ENCODE data around the gene SUCO. TPM values are rescaled to one million over a fixed set of nuclear protein-coding genes. Genes with fewer than 3 reads are reported as not detected.
"Not testable (repeated sequence)": the region's sequence is repeated elsewhere in the genome, so short reads cannot be mapped to it uniquely, and the experiment has no call there.

The SUCO gene
- total RNA-seq, 1 donor = 41.6 TPM

- Histone ChIP-seq H3K4me3 (ENCODE audit: insufficient read depth, low read length) (peak overlapping the region; percentile 58), H3K9me3 (ENCODE audit: low read depth, low read length) (no peaks in the 10 kb centered on the region), H3K27me3 (ENCODE audit: insufficient read depth, low read length) (no peaks in the 10 kb centered on the region), H4K20me1 (ENCODE audit: insufficient read depth, low read length) (no peaks in the 10 kb centered on the region), H3K4me2 (ENCODE audit: insufficient read depth, low read length) (peak overlapping the region; percentile 85), H3K36me3 (ENCODE audit: insufficient read depth, low read length) (peaks cover 15% of the 10 kb centered on the region), H3K27ac (ENCODE audit: low read depth, low read length) (peak overlapping the region; percentile 85), H3K4me1 (ENCODE audit: insufficient read depth, low read length) (peaks cover 42% of the 10 kb centered on the region), H2AFZ (ENCODE audit: low read length) (no peak overlapping the region), H3K79me2 (ENCODE audit: insufficient read depth, low read length) (peaks cover 4% of the 10 kb centered on the region)
- no peak for TF ChIP-seq CTCF (IDR thresholded peaks at IDR 0.05; ENCODE audit: extremely low read depth, low read depth, low read length)
- DNase-seq (ENCODE audit: insufficient read length, low spot score, missing footprints) = no peak
Observed at GRCh38 chr1:172589553-172589952, 56.6 kb downstream of the SUCO start.

GRCh38 chr1:172591429-172591828 is 58.5 kb downstream of the SUCO start:
- not testable (repeated sequence) for H3K4me2 ChIP-seq (ENCODE audit: insufficient read depth, low read length); H4K20me1 ChIP-seq (ENCODE audit: insufficient read depth, low read length); H2AFZ ChIP-seq (ENCODE audit: low read length); H3K79me2 ChIP-seq (ENCODE audit: insufficient read depth, low read length); DNase-seq (ENCODE audit: insufficient read length, low spot score, missing footprints); H3K27me3 ChIP-seq (ENCODE audit: insufficient read depth, low read length); H3K27ac ChIP-seq (ENCODE audit: low read depth, low read length); H3K9me3 ChIP-seq (ENCODE audit: low read depth, low read length); H3K4me3 ChIP-seq (ENCODE audit: insufficient read depth, low read length)
- H3K4me1 ChIP-seq (ENCODE audit: insufficient read depth, low read length) = peaks cover 28% of the 10 kb centered on the region
- H3K36me3 ChIP-seq (ENCODE audit: insufficient read depth, low read length) = peaks cover 15% of the 10 kb centered on the region

- not testable (repeated sequence) for H2AFZ ChIP-seq (ENCODE audit: low read length); H3K4me1 ChIP-seq (ENCODE audit: insufficient read depth, low read length); H4K20me1 ChIP-seq (ENCODE audit: insufficient read depth, low read length); DNase-seq (ENCODE audit: insufficient read length, low spot score, missing footprints); H3K27me3 ChIP-seq (ENCODE audit: insufficient read depth, low read length); H3K27ac ChIP-seq (ENCODE audit: low read depth, low read length); H3K4me3 ChIP-seq (ENCODE audit: insufficient read depth, low read length); H3K9me3 ChIP-seq (ENCODE audit: low read depth, low read length); H3K79me2 ChIP-seq (ENCODE audit: insufficient read depth, low read length); H3K4me2 ChIP-seq (ENCODE audit: insufficient read depth, low read length)
- peaks cover 19% of the 10 kb centered on the region for H3K36me3 ChIP-seq (ENCODE audit: insufficient read depth, low read length)
Observed at GRCh38 chr1:172595066-172595465, 62.1 kb downstream of the SUCO start.

GRCh38 chr1:172596782-172597181 is 63.8 kb downstream of the SUCO start:
- not testable (repeated sequence) for H4K20me1 ChIP-seq (ENCODE audit: insufficient read depth, low read length); H2AFZ ChIP-seq (ENCODE audit: low read length); H3K4me3 ChIP-seq (ENCODE audit: insufficient read depth, low read length); H3K4me2 ChIP-seq (ENCODE audit: insufficient read depth, low read length); DNase-seq (ENCODE audit: insufficient read length, low spot score, missing footprints); H3K79me2 ChIP-seq (ENCODE audit: insufficient read depth, low read length); H3K9me3 ChIP-seq (ENCODE audit: low read depth, low read length); H3K4me1 ChIP-seq (ENCODE audit: insufficient read depth, low read length); H3K27ac ChIP-seq (ENCODE audit: low read depth, low read length); H3K27me3 ChIP-seq (ENCODE audit: insufficient read depth, low read length)
- H3K36me3 ChIP-seq (ENCODE audit: insufficient read depth, low read length) = peaks cover 22% of the 10 kb centered on the region

- Histone ChIP-seq H3K36me3 (ENCODE audit: insufficient read depth, low read length) (peaks cover 28% of the 10 kb centered on the region), H4K20me1 (ENCODE audit: insufficient read depth, low read length) (no peaks in the 10 kb centered on the region), H3K4me3 (ENCODE audit: insufficient read depth, low read length) (no peak overlapping the region), H3K79me2 (ENCODE audit: insufficient read depth, low read length) (peaks cover 3% of the 10 kb centered on the region), H2AFZ (ENCODE audit: low read length) (no peak overlapping the region), H3K4me1 (ENCODE audit: insufficient read depth, low read length) (no peaks in the 10 kb centered on the region), H3K27me3 (ENCODE audit: insufficient read depth, low read length) (no peaks in the 10 kb centered on the region), H3K9me3 (ENCODE audit: low read depth, low read length) (no peaks in the 10 kb centered on the region), H3K4me2 (ENCODE audit: insufficient read depth, low read length) (no peak overlapping the region), H3K27ac (ENCODE audit: low read depth, low read length) (no peak overlapping the region)
- TF ChIP-seq CTCF (IDR thresholded peaks at IDR 0.05; ENCODE audit: extremely low read depth, low read depth, low read length) = no peak
- no peak for DNase-seq (ENCODE audit: insufficient read length, low spot score, missing footprints)
Observed at GRCh38 chr1:172599912-172600311, 67.0 kb downstream of the SUCO start.
